DOHH2 (cell line): ENCODE measurements around the gene ETV6.
A peak's percentile ranks its signal among the peaks of the same experiment; 100 is the strongest.

Source experiments
- H3F3A ChIP-seq: fragments of 200-600 bp; sonication (generic), shearing (Covaris generic); 2 replicates; pipeline ENCODE4 v1.6.0; 2016; ENCODE audit warnings: antibody characterized with exemption, mild to moderate bottlenecking; ENCODE audit not compliant: control insufficient read depth, insufficient read depth
- H3K27ac ChIP-seq: fragments of 200-600 bp; sonication (generic); 2 replicates; pipeline ENCODE4 v1.5.1; 2014; ENCODE audit warnings: low read depth, mild to moderate bottlenecking, low read length, moderate library complexity
- H3K27me3 ChIP-seq: fragments of 200-600 bp; sonication (generic); 2 replicates; pipeline ENCODE4 v1.6.1; 2014; ENCODE audit warnings: mild to moderate bottlenecking, low read length, mixed read lengths; ENCODE audit not compliant: control insufficient read depth
- H3K36me3 ChIP-seq: fragments of 200-600 bp; sonication (generic); 2 replicates; pipeline ENCODE4 v1.6.1; 2014; ENCODE audit warnings: mild to moderate bottlenecking, low read length, moderate library complexity, mixed read lengths; ENCODE audit not compliant: control insufficient read depth
- H3K4me1 ChIP-seq: fragments of 200-600 bp; sonication (generic); 2 replicates; pipeline ENCODE4 v1.6.1; 2014; ENCODE audit warnings: mild to moderate bottlenecking, low read length, mixed read lengths; ENCODE audit not compliant: control insufficient read depth
- H3K4me2 ChIP-seq: fragments of 200-600 bp; sonication (generic); 2 replicates; pipeline ENCODE4 v1.6.0; 2014; ENCODE audit warnings: mild to moderate bottlenecking, low read length, moderate library complexity
- H3K4me3 ChIP-seq: fragments of 200-600 bp; sonication (generic); 2 replicates; pipeline ENCODE4 v1.5.1; 2014; ENCODE audit warnings: mild to moderate bottlenecking, low read length, mixed read lengths
- H3K79me2 ChIP-seq: fragments of 200-600 bp; sonication (generic); 2 replicates; pipeline ENCODE4 v1.6.1; 2014; ENCODE audit warnings: mild to moderate bottlenecking, low read length, mixed read lengths; ENCODE audit not compliant: control insufficient read depth
- H3K9me2 ChIP-seq: fragments of 200-600 bp; sonication (generic); replicated peaks from 2 replicates; pipeline ENCODE4 v1.6.1; 2014; ENCODE audit warnings: mild to moderate bottlenecking, low read length, mixed read lengths; ENCODE audit not compliant: control insufficient read depth
- H3K9me3 ChIP-seq: fragments of 200-600 bp; sonication (generic); 2 replicates; pipeline ENCODE4 v1.6.1; 2014; ENCODE audit warnings: antibody characterized with exemption, low read length, mixed read lengths; ENCODE audit not compliant: control insufficient read depth, insufficient read depth
- H4K20me1 ChIP-seq: fragments of 200-600 bp; sonication (generic); 2 replicates; pipeline ENCODE4 v1.6.0; 2014; ENCODE audit warnings: low read depth, mild to moderate bottlenecking, antibody characterized with exemption, low read length, moderate library complexity; ENCODE audit not compliant: control insufficient read depth, insufficient read depth
- EZH2phosphoT487 ChIP-seq: fragments of 200-600 bp; sonication (generic); IDR thresholded peaks from 2 replicates; pipeline ENCODE4 v1.6.1; 2017; ENCODE audit warnings: borderline replicate concordance, mild to moderate bottlenecking, antibody characterized with exemption, low read length, moderate library complexity, mixed read lengths
- TF ChIP-seq, protein P1 (sequence below): fragments of 200-600 bp; sonication (generic); IDR thresholded peaks from one replicate; pipeline ENCODE4 v1.5.1; 2014; ENCODE audit warnings: antibody characterized with exemption, mild to moderate bottlenecking, low read depth, low read length; ENCODE audit not compliant: poor library complexity, severe bottlenecking

ETV6 gene

DNA sequence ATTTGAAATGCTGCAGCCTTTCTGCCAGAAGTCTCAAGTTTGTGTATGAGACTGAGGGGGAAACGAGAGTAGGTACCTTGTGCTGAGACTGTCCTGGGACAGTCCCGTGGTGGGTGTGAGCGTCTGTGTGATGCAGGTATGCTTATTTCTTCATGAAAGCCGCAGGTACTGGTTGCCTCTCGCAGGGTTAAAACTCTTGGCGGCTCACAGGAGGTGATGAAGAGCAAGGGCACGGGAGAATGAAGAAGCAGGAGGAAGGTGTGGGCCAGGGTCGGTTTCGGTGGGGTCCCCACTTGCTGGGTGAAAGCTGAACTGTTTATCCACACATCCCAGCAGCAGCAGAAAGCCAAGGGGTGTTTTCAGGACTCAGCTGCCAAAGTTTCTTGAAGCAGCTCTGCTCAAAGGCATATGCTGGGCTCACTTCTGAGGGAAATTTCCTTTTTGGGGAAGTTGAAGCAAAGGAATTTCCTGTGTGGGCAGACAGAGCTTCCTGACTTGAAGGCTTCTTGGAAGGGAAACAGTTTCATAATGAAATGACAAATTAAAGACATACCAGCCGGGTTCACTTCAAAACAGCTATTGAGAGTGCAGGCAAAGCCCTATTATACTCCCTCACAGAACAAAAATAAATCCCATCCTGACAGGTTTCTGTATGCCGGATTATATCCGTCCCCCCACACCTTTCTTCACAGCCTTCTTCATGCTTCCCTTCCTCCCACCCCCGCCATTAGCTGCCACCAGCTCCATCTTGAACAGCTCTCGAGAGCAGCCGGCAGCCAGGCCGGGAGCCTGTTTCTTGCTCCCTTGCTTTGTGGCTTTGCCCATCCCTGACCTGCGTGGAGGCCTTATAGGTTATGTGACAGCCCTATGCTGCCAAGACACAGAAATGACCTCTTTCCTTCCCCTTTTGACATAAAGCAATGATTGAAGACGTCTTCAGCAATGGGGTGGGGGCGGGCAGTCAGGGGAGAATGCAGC is 116.6 kb downstream of the ETV6 start:
- H3K9me2 ChIP-seq: no peaks in the 10 kb centered on the region
- H3K27me3 ChIP-seq: no peaks in the 10 kb centered on the region
- H3F3A ChIP-seq: peaks cover 6% of the 10 kb centered on the region; the same call in 1 of the 2 replicates
- H3K9me3 ChIP-seq: no peaks in the 10 kb centered on the region
- H3K4me2 ChIP-seq: peak overlapping the region; percentile 71
- TF ChIP-seq EZH2phosphoT487: no peak
- TF ChIP-seq, protein P1, sequence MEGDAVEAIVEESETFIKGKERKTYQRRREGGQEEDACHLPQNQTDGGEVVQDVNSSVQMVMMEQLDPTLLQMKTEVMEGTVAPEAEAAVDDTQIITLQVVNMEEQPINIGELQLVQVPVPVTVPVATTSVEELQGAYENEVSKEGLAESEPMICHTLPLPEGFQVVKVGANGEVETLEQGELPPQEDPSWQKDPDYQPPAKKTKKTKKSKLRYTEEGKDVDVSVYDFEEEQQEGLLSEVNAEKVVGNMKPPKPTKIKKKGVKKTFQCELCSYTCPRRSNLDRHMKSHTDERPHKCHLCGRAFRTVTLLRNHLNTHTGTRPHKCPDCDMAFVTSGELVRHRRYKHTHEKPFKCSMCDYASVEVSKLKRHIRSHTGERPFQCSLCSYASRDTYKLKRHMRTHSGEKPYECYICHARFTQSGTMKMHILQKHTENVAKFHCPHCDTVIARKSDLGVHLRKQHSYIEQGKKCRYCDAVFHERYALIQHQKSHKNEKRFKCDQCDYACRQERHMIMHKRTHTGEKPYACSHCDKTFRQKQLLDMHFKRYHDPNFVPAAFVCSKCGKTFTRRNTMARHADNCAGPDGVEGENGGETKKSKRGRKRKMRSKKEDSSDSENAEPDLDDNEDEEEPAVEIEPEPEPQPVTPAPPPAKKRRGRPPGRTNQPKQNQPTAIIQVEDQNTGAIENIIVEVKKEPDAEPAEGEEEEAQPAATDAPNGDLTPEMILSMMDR: no peak
- H3K79me2 ChIP-seq: no peaks in the 10 kb centered on the region
- peaks cover 58% of the 10 kb centered on the region for H3K4me1 ChIP-seq
- no peaks in the 10 kb centered on the region for H4K20me1 ChIP-seq
- H3K4me3 ChIP-seq: peak overlapping the region; percentile 50
- H3K36me3 ChIP-seq: no peaks in the 10 kb centered on the region
- peak overlapping the region; percentile 25 for H3K27ac ChIP-seq

DNA sequence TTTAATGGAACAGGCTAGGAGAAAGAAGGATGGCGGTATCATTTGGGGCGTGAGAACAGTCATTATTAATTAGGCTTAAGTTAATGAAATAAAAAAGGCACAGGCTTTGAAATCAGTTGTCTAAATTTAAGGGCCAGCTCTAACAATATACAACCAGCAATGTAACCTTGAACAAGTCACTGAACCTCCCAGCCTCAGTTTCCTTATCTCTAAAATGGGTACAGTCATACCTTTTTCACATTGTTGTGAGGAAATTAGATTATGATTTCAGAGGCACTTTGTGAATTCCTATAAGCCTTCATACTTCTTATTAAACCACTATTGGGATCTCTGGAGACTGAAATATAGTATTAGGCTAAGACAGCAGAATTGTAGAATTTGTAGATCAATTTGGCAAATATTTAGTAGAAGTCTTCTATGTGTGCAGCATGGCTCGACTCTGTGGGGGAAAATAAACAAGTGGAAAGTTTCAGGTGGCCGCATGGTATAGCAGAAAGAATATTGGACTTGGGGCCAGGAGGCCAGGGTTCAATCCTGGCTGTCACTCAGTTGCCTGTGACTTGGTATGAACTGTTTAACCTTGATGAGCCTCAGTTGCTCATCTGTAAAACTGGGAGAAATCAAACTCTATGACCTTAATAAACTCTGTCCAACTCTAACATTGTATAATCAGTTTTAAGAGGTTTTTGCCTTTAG is 117.7 kb downstream of the ETV6 start:
- Histone ChIP-seq H3K4me2 (peak overlapping the region; percentile 71), H3K36me3 (no peaks in the 10 kb centered on the region), H3K4me3 (peak overlapping the region; percentile 50), H3K27ac (no peak overlapping the region), H3K4me1 (peaks cover 47% of the 10 kb centered on the region), H3K27me3 (no peaks in the 10 kb centered on the region), H3K9me2 (no peaks in the 10 kb centered on the region), H3F3A (peaks cover 6% of the 10 kb centered on the region; the same call in 1 of the 2 replicates), H4K20me1 (no peaks in the 10 kb centered on the region), H3K9me3 (no peaks in the 10 kb centered on the region), H3K79me2 (no peaks in the 10 kb centered on the region)
- TF ChIP-seq EZH2phosphoT487: no peak
- TF ChIP-seq, protein P1: no peak

GRCh38 chr12:11767798-11768197 is 118.3 kb downstream of the ETV6 start:
- Histone ChIP-seq H3K4me3 (no peak overlapping the region), H4K20me1 (no peaks in the 10 kb centered on the region), H3K9me3 (no peaks in the 10 kb centered on the region), H3K79me2 (no peaks in the 10 kb centered on the region), H3K4me2 (no peak overlapping the region), H3K36me3 (no peaks in the 10 kb centered on the region), H3K27ac (no peak overlapping the region), H3K4me1 (peaks cover 41% of the 10 kb centered on the region), H3K9me2 (no peaks in the 10 kb centered on the region), H3K27me3 (no peaks in the 10 kb centered on the region), H3F3A (peaks cover 6% of the 10 kb centered on the region; the same call in 1 of the 2 replicates)
- TF ChIP-seq, protein P1: no peak
- TF ChIP-seq EZH2phosphoT487: no peak
